Gastrocnemius medialis (tissue), 4 donors: ENCODE results near the gene RAB23. TPM values are rescaled to one million over a fixed set of nuclear protein-coding genes. Genes with fewer than 3 reads are reported as not detected.

ENCODE experiments used
- ATAC-seq, 2 donors: fragments of 150-250 bp; one replicate each; pipeline ENCODE4 v1.9.1; 2016
- DNase-seq, 2 donors: peaks; one replicate each; pipeline ENCODE4 v3.0.0-alpha.2; 2019
- H3K27ac ChIP-seq, 4 donors: fragments of 200-600 bp; sonication (generic); 1 replicate in 1 of 4; 2 replicates in 3 of 4; pipeline ENCODE4 v1.5.1; 2016 to 2018; ENCODE audit warnings: mild to moderate bottlenecking in 2 of 4, moderate library complexity in 1 of 4
- H3K27me3 ChIP-seq, 3 donors: fragments of 200-600 bp; sonication (generic) in 2 of 3; 1 replicate in 1 of 3; 2 replicates in 2 of 3; pipeline versions ENCODE4 v1.5.1 to v1.6.0; 2016 to 2019; ENCODE audit warnings: mild to moderate bottlenecking in 1 of 3, moderate library complexity in 1 of 3
- H3K36me3 ChIP-seq, 2 donors: fragments of 200-600 bp; sonication (generic) in 1 of 2; one replicate each; pipeline ENCODE4 v1.5.1; 2017 to 2018
- H3K4me1 ChIP-seq, 2 donors: fragments of 200-600 bp; sonication (generic) in 1 of 2; one replicate each; pipeline ENCODE4 v1.5.1; 2016 to 2017; ENCODE audit warnings: mild to moderate bottlenecking in 2 of 2
- H3K4me3 ChIP-seq, 4 donors: fragments of 200-600 bp; sonication (generic) in 3 of 4; 1 replicate in 1 of 4; 2 replicates in 3 of 4; pipeline ENCODE4 v1.5.1; 2016 to 2019; ENCODE audit warnings: mild to moderate bottlenecking in 2 of 4
- H3K9me3 ChIP-seq, 3 donors: fragments of 200-600 bp; sonication (generic) in 2 of 3; 1 replicate in 1 of 3; 2 replicates in 2 of 3; pipeline ENCODE4 v1.5.1; 2016 to 2019
- POLR2A ChIP-seq, 2 donors: fragments of 450-650 bp; IDR thresholded peaks; one replicate each; pipeline ENCODE4 v1.6.1; 2017; ENCODE audit warnings: antibody characterized with exemption in 2 of 2, mild to moderate bottlenecking in 2 of 2, moderate library complexity in 2 of 2
- in situ Hi-C, 4 donors: fragments of 200-750 bp; cut with MboI; loops; one replicate each; pipeline versions ENCODE4 v1.15.0 to v1.8.0; 2017; ENCODE audit warnings: low sequenced_read_pairs in 4 of 4
- intact Hi-C: fragments of 100-400 bp; cut with DNase I; formaldehyde crosslinking; loops from one replicate; pipeline ENCODE4 v1.15.1; 2023; ENCODE audit warnings: low total_unique reads
- total RNA-seq, 4 donors: library from RNA; depleted of rRNA; stranded (reverse); fragments of >200 nt; gene quantifications; one replicate each; pipeline versions ENCODE4 v1.1.0 to v1.2.3, GENCODE V29; 2016
- TF ChIP-seq, protein P1 (sequence below), 5 experiments: fragments of 450-650 bp in 3 of 5; fragments of 200-600 bp in 2 of 5; sonication (generic) in 2 of 5; IDR thresholded peaks in 4 of 5; conservative IDR thresholded peaks in 1 of 5; 1 replicate in 4 of 5; 2 replicates in 1 of 5; pipeline ENCODE4 v1.5.1; 2016 to 2019; ENCODE audit warnings: antibody characterized with exemption in 5 of 5, mild to moderate bottlenecking in 3 of 5, moderate library complexity in 3 of 5

RAB23 gene
- total RNA-seq, 4 donors from 2014 or later, result 8.7 to 18.5 (median 11.6) TPM

- intact Hi-C loops (no loop called here), in situ Hi-C loops (no loop called here)
- H3K27ac ChIP-seq, result peak overlapping the region in 2 of 4 donors; percentile 33 to 65
- H3K36me3 ChIP-seq, result no peaks in the 10 kb centered on the region
- ATAC-seq (no peak), DNase-seq (no peak)
- TF ChIP-seq, protein P1, sequence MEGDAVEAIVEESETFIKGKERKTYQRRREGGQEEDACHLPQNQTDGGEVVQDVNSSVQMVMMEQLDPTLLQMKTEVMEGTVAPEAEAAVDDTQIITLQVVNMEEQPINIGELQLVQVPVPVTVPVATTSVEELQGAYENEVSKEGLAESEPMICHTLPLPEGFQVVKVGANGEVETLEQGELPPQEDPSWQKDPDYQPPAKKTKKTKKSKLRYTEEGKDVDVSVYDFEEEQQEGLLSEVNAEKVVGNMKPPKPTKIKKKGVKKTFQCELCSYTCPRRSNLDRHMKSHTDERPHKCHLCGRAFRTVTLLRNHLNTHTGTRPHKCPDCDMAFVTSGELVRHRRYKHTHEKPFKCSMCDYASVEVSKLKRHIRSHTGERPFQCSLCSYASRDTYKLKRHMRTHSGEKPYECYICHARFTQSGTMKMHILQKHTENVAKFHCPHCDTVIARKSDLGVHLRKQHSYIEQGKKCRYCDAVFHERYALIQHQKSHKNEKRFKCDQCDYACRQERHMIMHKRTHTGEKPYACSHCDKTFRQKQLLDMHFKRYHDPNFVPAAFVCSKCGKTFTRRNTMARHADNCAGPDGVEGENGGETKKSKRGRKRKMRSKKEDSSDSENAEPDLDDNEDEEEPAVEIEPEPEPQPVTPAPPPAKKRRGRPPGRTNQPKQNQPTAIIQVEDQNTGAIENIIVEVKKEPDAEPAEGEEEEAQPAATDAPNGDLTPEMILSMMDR (IDR thresholded peaks at IDR 0.05 in 4 of 5, conservative IDR thresholded peaks at IDR 0.05 in 1 of 5), result no peak
- TF ChIP-seq POLR2A (IDR thresholded peaks at IDR 0.05), result no peak
- no peaks in the 10 kb centered on the region for H3K27me3 ChIP-seq
- no peak overlapping the region for H3K4me3 ChIP-seq
- H3K9me3 ChIP-seq, result no peaks in the 10 kb centered on the region
- peaks cover 9 to 23% of the 10 kb centered on the region in 2 donors for H3K4me1 ChIP-seq
Observed at GRCh38 chr6:57259064-57259463, 37.0 kb upstream of the RAB23 start.

- Histone ChIP-seq H3K36me3 (no peaks in the 10 kb centered on the region), H3K4me1 (peaks cover 10 to 24% of the 10 kb centered on the region in 2 donors), H3K4me3 (peak overlapping the region; percentile 15 to 27 (median 24)), H3K27ac (peak overlapping the region; percentile 42 to 72 (median 62)), H3K9me3 (no peaks in the 10 kb centered on the region), H3K27me3 (no peaks in the 10 kb centered on the region)
- in situ Hi-C loops (no loop called here), intact Hi-C loops (no loop called here)
- ATAC-seq (peak; percentile 13 to 43), DNase-seq (no peak)
- TF ChIP-seq POLR2A (IDR thresholded peaks at IDR 0.05), result peak in 1 of 2 donors; percentile 25
- TF ChIP-seq, protein P1 (IDR thresholded peaks at IDR 0.05 in 4 of 5, conservative IDR thresholded peaks at IDR 0.05 in 1 of 5), result no peak
Observed at GRCh38 chr6:57257911-57258541, 35.9 kb upstream of the RAB23 start.

DNA sequence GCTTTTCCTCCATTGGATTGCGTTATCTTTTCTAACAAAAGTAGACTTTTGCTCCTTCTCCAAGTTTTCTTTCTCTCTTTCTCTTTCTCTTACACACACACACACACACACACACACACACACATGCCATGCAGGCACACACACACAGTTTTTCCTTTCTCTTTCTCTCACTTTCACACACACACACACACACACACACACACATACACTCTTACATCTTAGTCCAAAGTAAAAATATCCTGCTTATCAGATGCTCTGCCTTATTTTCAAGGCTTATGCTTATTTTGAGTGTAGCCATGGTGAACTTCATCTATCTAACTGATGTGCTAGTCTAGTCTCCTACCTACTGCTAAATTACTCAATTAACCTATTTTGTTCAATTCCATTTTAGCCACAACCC lies 34.4 kb upstream of the RAB23 start:
- Histone ChIP-seq H3K36me3 (no peaks in the 10 kb centered on the region), H3K9me3 (no peaks in the 10 kb centered on the region), H3K27me3 (no peaks in the 10 kb centered on the region), H3K4me3 (no peak overlapping the region), H3K4me1 (peaks cover 15 to 17% of the 10 kb centered on the region in 2 donors), H3K27ac (peak overlapping the region in 1 of 4 donors; percentile 65)
- DNase-seq (no peak), ATAC-seq (no peak)
- in situ Hi-C loops (no loop called here), intact Hi-C loops (no loop called here)
- no peak for TF ChIP-seq POLR2A (IDR thresholded peaks at IDR 0.05)
- TF ChIP-seq, protein P1 (IDR thresholded peaks at IDR 0.05 in 4 of 5, conservative IDR thresholded peaks at IDR 0.05 in 1 of 5), result no peak

DNA sequence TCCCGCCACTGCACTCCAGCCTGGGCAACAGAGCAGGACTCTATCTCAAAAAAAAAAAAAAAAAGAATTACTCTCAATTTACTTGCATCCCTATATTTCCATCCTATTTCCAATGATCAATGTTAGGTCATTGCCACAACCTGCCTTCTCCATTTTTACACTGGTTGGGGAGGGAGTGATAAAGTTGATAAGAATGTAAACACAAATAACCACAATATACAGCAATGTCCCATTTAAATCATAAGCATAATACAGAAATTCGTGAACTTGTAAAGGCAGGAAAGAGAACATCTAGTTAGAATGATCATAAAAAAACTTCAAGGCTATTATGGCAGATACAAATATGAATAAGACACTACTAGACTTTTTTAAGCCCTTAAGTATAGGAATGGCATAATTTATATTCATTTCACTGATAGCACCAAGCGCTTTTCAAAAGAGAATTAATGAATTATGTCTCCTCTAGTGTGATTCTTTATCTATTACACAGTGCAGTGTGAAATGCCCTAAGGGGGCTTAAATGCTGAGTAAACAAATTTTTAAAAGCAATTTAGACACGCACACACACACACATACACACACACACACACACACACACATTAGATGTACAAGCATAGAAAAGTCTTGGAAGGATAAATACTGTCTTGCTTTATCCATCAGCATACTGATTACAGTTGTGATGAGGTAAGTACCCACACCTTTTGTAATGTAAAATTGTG lies 33.5 kb upstream of the RAB23 start:
- intact Hi-C loops, result no loop called here
- in situ Hi-C loops, result no loop called here
- H3K4me1 ChIP-seq, result peaks cover 15% of the 10 kb centered on the region in 2 donors
- no peaks in the 10 kb centered on the region for H3K27me3 ChIP-seq
- H3K4me3 ChIP-seq, result no peak overlapping the region
- DNase-seq (no peak), ATAC-seq (no peak)
- TF ChIP-seq, protein P1 (IDR thresholded peaks at IDR 0.05 in 4 of 5, conservative IDR thresholded peaks at IDR 0.05 in 1 of 5), result no peak
- TF ChIP-seq POLR2A (IDR thresholded peaks at IDR 0.05), result no peak
- H3K36me3 ChIP-seq, result no peaks in the 10 kb centered on the region
- H3K27ac ChIP-seq, result no peak overlapping the region
- H3K9me3 ChIP-seq, result no peaks in the 10 kb centered on the region
